NCI-H510A treated with DMSO at 0.1 percent for 48 hours (cell line): ENCODE results near the gene CCT6A.
"Not testable (repeated sequence)": the region's sequence is repeated elsewhere in the genome, so short reads cannot be mapped to it uniquely, and the experiment has no call there.

Experiments
- DNase-seq: peaks from one replicate; lab custom pipeline; 2025; lab: John Stamatoyannopoulos, UW

The CCT6A gene

DNA sequence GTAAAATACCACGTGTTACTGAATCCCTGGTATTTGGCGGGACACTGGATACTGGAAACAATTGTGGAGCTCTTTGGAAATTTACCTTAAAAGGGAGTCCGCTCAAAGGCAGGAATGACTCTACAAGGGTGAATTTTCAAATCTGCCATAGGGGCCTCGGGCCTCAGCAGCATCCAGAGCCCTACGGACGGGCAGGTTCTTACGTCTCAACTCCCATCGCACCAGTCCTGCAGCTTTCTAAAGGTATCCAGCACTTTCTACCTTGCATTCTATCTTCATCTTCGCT is 569 bp upstream of the CCT6A start:
- no peak for DNase-seq

- no peak for DNase-seq
Observed at GRCh38 chr7:56053379-56053778, 1.8 kb downstream of the CCT6A start.

GRCh38 chr7:56053993-56054392 is 2.4 kb downstream of the CCT6A start:
- no peak for DNase-seq

DNA sequence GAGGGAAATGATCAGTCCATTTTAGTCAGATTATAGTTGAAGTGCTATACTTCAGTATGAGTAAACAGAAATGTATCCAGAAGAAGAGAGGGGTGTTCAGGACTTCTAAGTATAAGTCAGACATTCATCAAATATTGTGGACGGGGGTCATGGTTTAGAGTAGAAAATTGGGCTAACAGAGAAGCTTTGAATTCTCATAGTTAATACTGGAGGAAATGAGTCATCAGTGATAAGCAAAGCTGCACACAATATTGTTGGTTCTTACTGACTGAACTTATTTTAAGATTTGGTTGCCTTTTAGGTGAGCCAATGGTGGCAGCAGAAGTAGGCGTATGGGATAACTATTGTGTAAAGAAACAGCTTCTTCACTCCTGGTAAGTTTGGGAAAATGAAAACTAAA is 10.8 kb downstream of the CCT6A start:
- no peak for DNase-seq

- peak; percentile 84 for DNase-seq
Observed at GRCh38 chr7:56063500-56063881, 11.9 kb downstream of the CCT6A start.

DNA sequence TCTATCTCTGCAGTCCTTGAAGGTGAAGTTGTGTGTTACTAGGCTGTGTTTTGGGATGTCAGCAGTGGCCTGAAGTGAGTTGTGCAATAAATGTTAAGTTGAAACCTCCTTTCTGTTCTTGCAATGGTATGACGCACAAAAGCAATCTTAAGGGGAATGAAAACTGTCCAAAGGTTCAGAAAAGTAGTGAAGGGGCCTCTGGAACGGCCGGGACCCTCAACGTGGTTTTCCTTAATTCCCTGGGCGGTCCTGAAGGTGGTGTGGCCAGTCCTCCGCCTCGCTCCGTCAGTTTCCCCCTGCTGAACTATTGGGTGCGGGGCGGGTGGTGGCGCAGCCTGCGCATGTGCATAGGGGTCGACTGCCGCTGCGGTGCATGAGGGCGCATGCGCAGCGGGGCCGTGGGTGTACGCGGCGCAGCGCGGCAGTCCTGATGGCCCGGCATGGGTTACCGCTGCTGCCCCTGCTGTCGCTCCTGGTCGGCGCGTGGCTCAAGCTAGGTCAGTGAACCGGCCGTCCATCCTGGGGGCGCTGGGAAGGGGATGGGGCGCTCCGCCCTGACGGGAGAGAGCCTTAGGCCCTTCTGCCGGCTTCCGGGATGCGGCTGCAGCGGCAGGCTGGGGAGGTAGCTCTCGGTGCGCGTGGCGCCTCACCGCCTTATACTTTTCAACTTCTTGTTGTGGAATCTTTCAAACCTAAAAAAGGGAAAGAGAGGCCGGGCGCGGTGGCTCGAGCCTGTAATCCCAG is 12.5 kb downstream of the CCT6A start, which contains the start of gene SUMF2:
Gene SUMF2 (plus strand): TSS at position 405 of the 744 bp plus-strand sequence. CDS start 26 bp downstream, at position 431.
- peak; percentile 98 for DNase-seq

- DNase-seq: not testable (repeated sequence)
Observed at GRCh38 chr7:56066376-56066775, 14.8 kb downstream of the CCT6A start.

DNA sequence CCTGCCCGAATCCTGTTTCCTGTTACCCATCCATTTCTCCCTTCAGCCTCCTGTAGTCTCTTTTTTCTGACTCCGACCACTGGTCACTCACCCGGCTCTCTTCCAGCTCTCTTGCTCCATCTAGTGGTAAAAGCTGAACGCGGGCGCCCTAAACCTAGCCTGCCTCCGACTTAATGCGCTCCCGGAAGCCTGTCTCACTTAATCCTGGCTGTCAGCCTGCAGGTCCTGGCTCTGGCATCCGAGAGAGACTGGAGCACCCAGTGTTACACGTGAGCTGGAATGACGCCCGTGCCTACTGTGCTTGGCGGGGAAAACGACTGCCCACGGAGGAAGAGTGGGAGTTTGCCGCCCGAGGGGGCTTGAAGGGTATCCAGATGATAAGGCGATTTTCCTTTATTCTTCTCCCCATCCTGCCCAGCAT is 22.8 kb downstream of the CCT6A start:
- peak; percentile 97 for DNase-seq

GRCh38 chr7:56077681-56078080 is 26.1 kb downstream of the CCT6A start:
- DNase-seq: no peak

- DNase-seq: no peak
Observed at GRCh38 chr7:56078196-56078595, 26.6 kb downstream of the CCT6A start.

DNA sequence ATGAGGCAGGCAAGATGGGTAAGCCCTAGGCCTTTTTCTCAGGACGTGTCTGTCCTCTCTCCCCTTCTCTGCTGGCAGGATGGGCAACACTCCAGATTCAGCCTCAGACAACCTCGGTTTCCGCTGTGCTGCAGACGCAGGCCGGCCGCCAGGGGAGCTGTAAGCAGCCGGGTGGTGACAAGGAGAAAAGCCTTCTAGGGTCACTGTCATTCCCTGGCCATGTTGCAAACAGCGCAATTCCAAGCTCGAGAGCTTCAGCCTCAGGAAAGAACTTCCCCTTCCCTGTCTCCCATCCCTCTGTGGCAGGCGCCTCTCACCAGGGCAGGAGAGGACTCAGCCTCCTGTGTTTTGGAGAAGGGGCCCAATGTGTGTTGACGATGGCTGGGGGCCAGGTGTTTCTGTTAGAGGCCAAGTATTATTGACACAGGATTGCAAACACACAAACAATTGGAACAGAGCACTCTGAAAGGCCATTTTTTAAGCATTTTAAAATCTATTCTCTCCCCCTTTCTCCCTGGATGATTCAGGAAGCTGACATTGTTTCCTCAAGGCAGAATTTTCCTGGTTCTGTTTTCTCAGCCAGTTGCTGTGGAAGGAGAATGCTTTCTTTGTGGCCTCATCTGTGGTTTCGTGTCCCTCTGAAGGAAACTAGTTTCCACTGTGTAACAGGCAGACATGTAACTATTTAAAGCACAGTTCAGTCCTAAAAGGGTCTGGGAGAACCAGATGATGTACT is 28.1 kb downstream of the CCT6A start:
- DNase-seq: peak; percentile 97

- DNase-seq: not testable (repeated sequence)
Observed at GRCh38 chr7:56080726-56081435, 29.3 kb downstream of the CCT6A start.

DNA sequence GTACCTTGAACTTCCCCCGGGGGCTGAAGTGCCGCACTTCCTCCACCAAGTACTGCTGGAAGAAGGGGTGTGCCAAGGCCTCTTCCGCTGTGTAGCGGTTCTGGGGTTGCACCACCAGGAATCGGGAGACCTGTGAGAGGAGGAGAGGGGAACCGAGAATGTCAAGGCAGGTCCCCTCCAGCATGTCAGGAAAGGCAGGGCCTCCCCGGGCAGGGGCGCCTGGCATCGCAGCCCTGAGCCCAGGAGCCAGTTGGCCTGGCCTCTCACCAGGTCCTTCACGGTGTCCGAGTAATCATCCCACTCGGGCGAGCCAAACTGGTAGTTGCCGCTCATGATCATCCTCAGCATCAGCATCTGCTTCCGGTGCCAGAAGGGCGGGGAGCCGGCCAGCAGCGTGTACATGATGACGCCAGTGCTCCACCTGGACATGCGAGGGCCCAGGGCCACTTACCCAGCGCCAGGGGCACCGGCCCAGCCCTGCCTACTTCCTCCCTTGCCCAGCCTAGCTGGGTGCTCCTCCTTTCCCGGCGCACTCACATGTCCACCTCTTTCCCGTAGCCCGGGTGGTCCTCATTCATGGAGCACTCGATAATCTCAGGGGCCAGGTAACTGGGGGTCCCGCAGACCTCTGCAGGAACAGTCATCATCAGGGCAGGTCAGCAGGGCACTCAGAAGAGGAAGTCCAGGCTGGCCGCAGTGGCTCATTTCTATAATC is 30.2 kb downstream of the CCT6A start:
- no peak for DNase-seq

DNA sequence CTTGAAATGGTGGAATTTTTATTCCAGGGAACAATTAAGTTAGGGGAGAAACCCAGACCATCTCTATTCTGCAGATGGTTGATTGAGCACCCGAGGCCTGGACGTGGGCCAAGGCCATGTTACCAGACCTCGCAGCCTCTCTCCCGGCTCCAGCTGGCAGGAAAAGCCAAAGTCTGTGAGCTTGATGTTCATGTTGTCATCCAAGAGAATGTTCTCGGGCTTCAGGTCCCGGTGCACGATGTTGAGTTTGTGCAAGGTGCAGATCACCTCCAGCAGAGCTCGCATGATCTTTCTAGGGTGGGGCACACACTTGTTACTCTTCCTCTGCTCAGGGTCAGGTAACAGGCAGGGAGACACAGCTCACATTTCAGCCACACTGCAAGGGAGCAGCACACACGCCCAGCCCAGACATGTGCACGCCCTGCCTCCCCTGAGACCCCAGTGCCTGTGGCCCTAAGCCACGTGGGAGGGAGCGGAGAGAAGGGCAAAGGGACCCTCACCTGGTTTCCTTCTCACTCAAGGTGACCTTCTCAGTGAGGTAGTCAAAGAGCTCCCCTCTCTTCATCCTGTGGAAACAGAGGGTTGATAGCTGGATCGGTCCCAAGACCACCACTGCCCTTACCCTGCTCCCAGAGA is 31.7 kb downstream of the CCT6A start:
- peak; percentile 67 for DNase-seq

DNA sequence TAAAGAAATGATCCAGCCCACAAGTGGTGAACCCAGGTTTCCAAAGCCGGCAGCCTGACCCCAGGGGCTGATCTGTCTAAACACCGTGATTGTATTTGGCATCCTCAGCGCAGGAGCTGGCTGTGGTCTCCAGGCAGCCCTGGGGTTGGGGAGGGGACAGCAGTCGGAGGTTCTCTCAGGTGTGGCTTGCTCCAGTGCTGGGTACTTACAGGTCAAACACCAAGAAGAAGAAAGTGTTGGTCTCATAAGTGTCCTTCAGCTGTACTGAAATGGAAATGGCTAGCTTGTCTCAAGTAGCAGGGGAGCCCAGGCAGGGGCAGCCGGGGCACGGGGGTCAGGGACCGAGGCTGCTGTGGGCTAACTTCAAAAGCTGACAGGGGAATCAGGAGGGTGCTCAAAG is 35.2 kb downstream of the CCT6A start:
- DNase-seq: no peak

DNA sequence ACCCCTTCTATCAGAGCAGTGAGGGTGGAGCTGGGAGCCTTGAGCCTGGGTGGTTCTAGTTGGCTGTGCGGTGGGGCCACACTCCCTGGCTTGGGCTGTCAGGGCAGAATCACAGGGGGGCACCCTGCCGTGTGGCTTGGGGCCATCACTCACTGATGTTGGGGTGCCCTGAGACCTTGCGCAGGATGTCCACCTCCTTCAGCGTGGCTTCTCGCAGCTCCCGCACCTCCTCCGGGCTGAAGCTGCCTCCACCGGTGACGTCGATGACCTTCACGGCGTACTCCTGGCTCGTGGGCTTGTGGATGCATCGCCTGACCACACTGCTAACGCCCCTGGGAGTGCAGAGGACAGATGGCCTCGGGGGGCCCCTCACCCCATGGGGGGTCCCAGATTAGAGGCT is 35.9 kb downstream of the CCT6A start:
- no peak for DNase-seq

DNA sequence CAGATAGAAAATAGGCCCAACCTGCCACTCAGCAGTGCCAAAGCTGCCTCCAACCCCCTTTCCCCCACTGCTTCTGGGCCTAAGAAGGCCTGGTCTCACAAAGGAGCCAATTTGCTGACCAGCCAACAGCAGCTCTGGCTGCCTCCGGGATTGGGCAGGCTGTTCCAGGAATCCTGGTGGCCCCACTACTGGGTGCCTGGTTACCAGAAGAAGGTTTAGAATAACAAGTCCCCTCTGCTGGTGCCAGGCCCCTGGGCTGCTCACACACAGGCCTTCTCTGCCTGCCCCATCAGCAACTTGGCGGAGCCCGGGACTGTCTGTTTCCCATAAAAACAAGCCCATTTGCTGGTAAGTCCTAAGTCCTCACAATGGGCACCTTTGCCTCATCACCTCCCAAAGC is 40.0 kb downstream of the CCT6A start:
- no peak for DNase-seq

DNA sequence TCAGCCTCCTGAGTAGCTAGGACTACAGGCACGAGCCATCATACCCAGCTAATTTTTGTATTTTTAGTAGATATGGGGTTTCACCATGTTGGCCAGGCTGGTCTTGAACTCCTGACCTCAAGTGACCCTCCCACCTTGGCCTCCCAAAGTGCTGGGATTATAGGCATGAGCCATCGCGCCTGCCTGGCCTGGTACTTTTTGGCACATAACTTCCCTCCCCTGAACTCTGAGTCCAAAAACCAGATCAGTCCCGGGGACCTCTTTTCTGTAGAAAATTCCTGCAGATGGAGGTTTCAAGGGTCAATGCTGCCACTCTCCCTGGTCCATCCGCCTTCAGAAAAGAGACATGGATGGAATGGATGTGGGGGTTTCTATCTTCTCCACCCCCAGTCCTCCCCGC is 40.8 kb downstream of the CCT6A start:
- DNase-seq: not testable (repeated sequence)

DNA sequence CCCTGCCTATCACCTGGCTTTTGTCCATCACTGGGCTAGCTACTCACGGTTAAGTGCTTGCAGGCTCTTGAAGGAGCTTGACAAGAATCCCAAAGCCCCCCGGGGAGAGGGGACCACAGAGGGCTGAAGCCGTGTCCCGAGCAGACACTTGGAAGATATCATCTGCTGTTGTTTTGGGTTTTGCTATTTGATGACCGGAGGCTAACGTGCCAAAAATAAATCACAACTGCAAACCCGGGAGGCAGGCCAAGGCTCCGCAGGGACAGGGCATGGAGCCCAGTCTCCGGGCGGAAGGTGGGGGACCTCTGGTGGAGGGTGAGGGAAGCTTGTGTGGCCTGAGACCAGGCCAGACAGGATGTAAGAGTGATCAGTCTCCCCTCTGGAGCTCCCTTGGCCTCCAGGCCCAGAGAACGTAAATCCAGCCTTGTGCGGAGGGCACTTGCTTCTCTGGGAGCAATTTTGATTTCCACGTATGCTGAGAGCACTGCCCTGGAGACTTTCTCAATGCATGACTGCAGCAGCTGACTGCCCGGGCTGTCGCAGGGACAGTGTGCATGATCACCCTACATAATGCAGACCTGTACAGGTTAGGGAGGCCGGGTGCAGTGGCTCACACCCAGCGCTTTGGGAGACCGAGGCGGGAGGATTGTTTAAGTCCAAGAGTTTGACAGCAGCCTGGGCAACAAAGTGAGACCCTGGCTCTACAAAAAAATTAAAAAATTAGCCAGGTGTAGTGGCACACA is 41.4 kb downstream of the CCT6A start, which contains the start of gene PHKG1:
Gene PHKG1 (minus strand): TSS at position 164 of the 743 bp plus-strand sequence. CDS start 4,011 bp downstream, outside the sequence.
- no peak for DNase-seq

GRCh38 chr7:56097700-56098099 is 46.1 kb downstream of the CCT6A start:
- no peak for DNase-seq
